Activated CD8-positive, alpha-beta memory T cell treated with anti-CD3 and anti-CD28 coated beads, Interleukin-2, amount 10 ng/mL, durations not matched to agents 7 days and 5 days (primary cell): Measurements from ENCODE around the gene PRPF6. TPM values are rescaled to one million over a fixed set of nuclear protein-coding genes. Genes with fewer than 3 reads are reported as not detected.

Source experiments
- ATAC-seq: fragments of 150-1000 bp; cut with Tn5 transposase; one replicate; pipeline ENCODE4 v1.10.0; 2021; ENCODE audit warnings: moderate library complexity
- CTCF ChIA-PET: fragments of 350-600 bp; sonication (Branson Sonifier 250); formaldehyde crosslinking; loops from one replicate; lab custom pipeline; 2021; ENCODE audit warnings: antibody characterized with exemption; lab: Charles Lee
- DNase-seq: peaks from one replicate; pipeline ENCODE4 v3.0.0-alpha.2; 2020
- H3K27ac Mint-ChIP-seq: one replicate; pipeline ENCODE4 v1.8.0; 2021; ENCODE audit warnings: mild to moderate bottlenecking, mixed read lengths
- H3K27me3 Mint-ChIP-seq: one replicate; pipeline ENCODE4 v1.8.0; 2021; ENCODE audit warnings: mixed read lengths
- H3K36me3 Mint-ChIP-seq: one replicate; pipeline ENCODE4 v1.8.0; 2021; ENCODE audit warnings: mild to moderate bottlenecking, mixed read lengths
- H3K4me1 Mint-ChIP-seq: one replicate; pipeline ENCODE4 v1.8.0; 2021; ENCODE audit warnings: mixed read lengths
- H3K4me3 Mint-ChIP-seq: one replicate; pipeline ENCODE4 v1.8.0; 2021; ENCODE audit warnings: mild to moderate bottlenecking, moderate library complexity, mixed read lengths
- H3K9me3 Mint-ChIP-seq: one replicate; pipeline ENCODE4 v1.8.0; 2022; ENCODE audit warnings: low read depth, mixed read lengths
- total RNA-seq, 2 experiments: library from RNA; stranded (reverse); gene quantifications; one replicate each; pipeline ENCODE4 v1.2.3, GENCODE V29; 2021

PRPF6 gene
- total RNA-seq, 2 experiments from 2014 or later, result 77.5 to 80.6 TPM

GRCh38 chr20:64070244-64070993, 89.5 kb downstream of the PRPF6 start:
- no peak overlapping the region for H3K27ac Mint-ChIP-seq
- DNase-seq, result no peak
- CTCF ChIA-PET, result interaction anchor here (1.0 to 7.1 kb wide), 7 partner anchors 8 to 533 kb away, joined by 3 to 63 read pairs (median 3); partner anchors contain the start of genes OPRL1 and RGS19
- H3K36me3 Mint-ChIP-seq, result peaks cover 14% of the 10 kb centered on the region
- peaks cover 51% of the 10 kb centered on the region for H3K4me1 Mint-ChIP-seq
- ATAC-seq, result no peak
- no peak overlapping the region for H3K4me3 Mint-ChIP-seq
- H3K27me3 Mint-ChIP-seq, result no peaks in the 10 kb centered on the region
- H3K9me3 Mint-ChIP-seq, result no peaks in the 10 kb centered on the region

GRCh38 chr20:64071341-64072332, 90.7 kb downstream of the PRPF6 start:
- CTCF ChIA-PET, result interaction anchor here (0.6 to 2.5 kb wide), 6 partner anchors 9 to 575 kb away, joined by 3 to 12 read pairs (median 4); partner anchors contain the start of genes PRPF6 and TCEA2
- ATAC-seq (no peak), DNase-seq (no peak)
- H3K4me1 Mint-ChIP-seq, result peaks cover 51% of the 10 kb centered on the region
- no peaks in the 10 kb centered on the region for H3K9me3 Mint-ChIP-seq
- peaks cover 16% of the 10 kb centered on the region for H3K36me3 Mint-ChIP-seq
- H3K27me3 Mint-ChIP-seq, result no peaks in the 10 kb centered on the region
- no peak overlapping the region for H3K4me3 Mint-ChIP-seq
- H3K27ac Mint-ChIP-seq, result peak overlapping the region; percentile 32

- Mint-ChIP-seq H3K4me3 (no peak overlapping the region), H3K27ac (peak overlapping the region; percentile 32), H3K4me1 (peaks cover 44% of the 10 kb centered on the region), H3K9me3 (no peaks in the 10 kb centered on the region), H3K27me3 (no peaks in the 10 kb centered on the region), H3K36me3 (peaks cover 18% of the 10 kb centered on the region)
- no peak for ATAC-seq
- CTCF ChIA-PET, result interaction anchor here (0.6 to 1.4 kb wide), 5 partner anchors 8 to 92 kb away, joined by 3 to 4 read pairs (median 3); partner anchors contain the start of genes PRPF6 and TCEA2
- no peak for DNase-seq
Observed at GRCh38 chr20:64072498-64073063, 91.6 kb downstream of the PRPF6 start.

- ATAC-seq, result no peak
- CTCF ChIA-PET, result interaction anchor here (1.3 kb wide), 1 partner anchor 93 kb away, joined by 4 read pairs; the partner anchor contains the start of gene PRPF6
- H3K4me1 Mint-ChIP-seq, result peaks cover 35% of the 10 kb centered on the region
- no peaks in the 10 kb centered on the region for H3K9me3 Mint-ChIP-seq
- no peak for DNase-seq
- no peaks in the 10 kb centered on the region for H3K27me3 Mint-ChIP-seq
- peaks cover 22% of the 10 kb centered on the region for H3K36me3 Mint-ChIP-seq
- peak overlapping the region; percentile 23 for H3K27ac Mint-ChIP-seq
- no peak overlapping the region for H3K4me3 Mint-ChIP-seq
Observed at GRCh38 chr20:64073476-64074183, 92.7 kb downstream of the PRPF6 start.

- no peaks in the 10 kb centered on the region for H3K9me3 Mint-ChIP-seq
- no peaks in the 10 kb centered on the region for H3K27me3 Mint-ChIP-seq
- ATAC-seq (no peak), DNase-seq (no peak)
- peaks cover 26% of the 10 kb centered on the region for H3K36me3 Mint-ChIP-seq
- no peak overlapping the region for H3K4me3 Mint-ChIP-seq
- H3K4me1 Mint-ChIP-seq, result peaks cover 35% of the 10 kb centered on the region
- CTCF ChIA-PET, result interaction anchor here (2.4 kb wide), 1 partner anchor 35 kb away, joined by 7 read pairs; no protein-coding TSS in a partner anchor
- no peak overlapping the region for H3K27ac Mint-ChIP-seq
Observed at GRCh38 chr20:64074184-64074789, 93.4 kb downstream of the PRPF6 start.

GRCh38 chr20:64074963-64075362, 94.0 kb downstream of the PRPF6 start:
- DNase-seq (no peak), ATAC-seq (no peak)
- peaks cover 26% of the 10 kb centered on the region for H3K36me3 Mint-ChIP-seq
- H3K9me3 Mint-ChIP-seq, result no peaks in the 10 kb centered on the region
- CTCF ChIA-PET, result interaction anchor here (0.7 to 6.6 kb wide), 3 partner anchors 8 to 36 kb away, joined by 3 to 63 read pairs (median 7); no protein-coding TSS in a partner anchor
- no peak overlapping the region for H3K27ac Mint-ChIP-seq
- H3K4me3 Mint-ChIP-seq, result no peak overlapping the region
- peaks cover 35% of the 10 kb centered on the region for H3K4me1 Mint-ChIP-seq
- H3K27me3 Mint-ChIP-seq, result no peaks in the 10 kb centered on the region

- no peak for DNase-seq
- no peaks in the 10 kb centered on the region for H3K9me3 Mint-ChIP-seq
- H3K27me3 Mint-ChIP-seq, result no peaks in the 10 kb centered on the region
- no peak for ATAC-seq
- CTCF ChIA-PET, result interaction anchor here (0.7 to 6.6 kb wide), 3 partner anchors 8 to 37 kb away, joined by 3 to 63 read pairs (median 7); no protein-coding TSS in a partner anchor
- H3K4me1 Mint-ChIP-seq, result peaks cover 38% of the 10 kb centered on the region
- no peak overlapping the region for H3K27ac Mint-ChIP-seq
- H3K4me3 Mint-ChIP-seq, result no peak overlapping the region
- H3K36me3 Mint-ChIP-seq, result peaks cover 26% of the 10 kb centered on the region
Observed at GRCh38 chr20:64075556-64075955, 94.6 kb downstream of the PRPF6 start.

- no peaks in the 10 kb centered on the region for H3K9me3 Mint-ChIP-seq
- ATAC-seq (no peak), DNase-seq (no peak)
- CTCF ChIA-PET, result interaction anchor here (0.7 to 6.6 kb wide), 4 partner anchors 9 to 349 kb away, joined by 3 to 63 read pairs (median 6); no protein-coding TSS in a partner anchor
- peak overlapping the region; percentile 88 for H3K27ac Mint-ChIP-seq
- peaks cover 41% of the 10 kb centered on the region for H3K4me1 Mint-ChIP-seq
- no peaks in the 10 kb centered on the region for H3K27me3 Mint-ChIP-seq
- H3K4me3 Mint-ChIP-seq, result peak overlapping the region; percentile 87
- peaks cover 26% of the 10 kb centered on the region for H3K36me3 Mint-ChIP-seq
Observed at GRCh38 chr20:64076061-64076997, 95.4 kb downstream of the PRPF6 start.

GRCh38 chr20:64077094-64077493, 96.2 kb downstream of the PRPF6 start:
- peaks cover 4% of the 10 kb centered on the region for H3K27me3 Mint-ChIP-seq
- no peaks in the 10 kb centered on the region for H3K9me3 Mint-ChIP-seq
- DNase-seq, result peak; percentile 79
- peak; percentile 9 for ATAC-seq
- peak overlapping the region; percentile 87 for H3K4me3 Mint-ChIP-seq
- H3K27ac Mint-ChIP-seq, result peak overlapping the region; percentile 88
- H3K4me1 Mint-ChIP-seq, result peaks cover 43% of the 10 kb centered on the region
- H3K36me3 Mint-ChIP-seq, result peaks cover 26% of the 10 kb centered on the region
- CTCF ChIA-PET, result interaction anchor here (6.6 kb wide), 1 partner anchor 10 kb away, joined by 63 read pairs; no protein-coding TSS in a partner anchor

GRCh38 chr20:64077541-64077875, 96.6 kb downstream of the PRPF6 start:
- CTCF ChIA-PET, result interaction anchor here (0.7 to 8.4 kb wide), 10 partner anchors 9 to 341 kb away, joined by 3 to 110 read pairs (median 6); partner anchors contain the start of genes LIME1 and PRPF6
- Mint-ChIP-seq H3K27ac (peak overlapping the region; percentile 88), H3K4me3 (peak overlapping the region; percentile 87), H3K9me3 (no peaks in the 10 kb centered on the region), H3K4me1 (peaks cover 43% of the 10 kb centered on the region), H3K36me3 (peaks cover 24% of the 10 kb centered on the region), H3K27me3 (peaks cover 4% of the 10 kb centered on the region)
- no peak for DNase-seq
- ATAC-seq, result no peak
